H9 (cell line): ENCODE data around the gene SLX4IP. TPM values are rescaled to one million over a fixed set of nuclear protein-coding genes. Genes with fewer than 3 reads are reported as not detected.

ENCODE experiments used
- DNase-seq: peaks from one replicate; pipeline ENCODE4 v3.0.0-alpha.2; 2017
- H2AFZ ChIP-seq: one replicate; pipeline ENCODE4 v1.6.1; 2013; ENCODE audit warnings: mild to moderate bottlenecking, low read length, control low read depth, moderate library complexity
- H2AK5ac ChIP-seq: 2 replicates; pipeline ENCODE4 v1.6.1; 2013; ENCODE audit warnings: low read length, control low read depth, mixed read lengths; ENCODE audit not compliant: insufficient read length
- H2BK120ac ChIP-seq: one replicate; pipeline ENCODE4 v1.6.1; 2013; ENCODE audit warnings: low read depth, mild to moderate bottlenecking, low read length, control low read depth, inconsistent platforms; ENCODE audit not compliant: poor library complexity, severe bottlenecking
- H2BK12ac ChIP-seq: 2 replicates; pipeline ENCODE4 v1.6.1; 2013; ENCODE audit warnings: low read length, control low read depth, mixed read lengths, low read depth; ENCODE audit not compliant: insufficient read length
- H2BK15ac ChIP-seq: 2 replicates; pipeline ENCODE4 v1.6.1; 2013; ENCODE audit warnings: low read depth, low read length, control low read depth
- H2BK20ac ChIP-seq: one replicate; pipeline ENCODE4 v1.6.1; 2013; ENCODE audit warnings: low read depth, mild to moderate bottlenecking, low read length, control low read depth, inconsistent platforms; ENCODE audit not compliant: poor library complexity, severe bottlenecking
- H2BK5ac ChIP-seq: 2 replicates; pipeline ENCODE4 v1.6.1; 2013; ENCODE audit warnings: low read length, control low read depth, mixed read lengths; ENCODE audit not compliant: insufficient read length
- H3K14ac ChIP-seq: 2 replicates; pipeline ENCODE4 v1.6.1; 2013; ENCODE audit warnings: low read length, control low read depth; ENCODE audit not compliant: insufficient read depth
- H3K18ac ChIP-seq: 2 replicates; pipeline ENCODE4 v1.6.1; 2013; ENCODE audit warnings: low read depth, mild to moderate bottlenecking, mixed read lengths, low read length, control low read depth; ENCODE audit not compliant: insufficient read length
- H3K23ac ChIP-seq: 2 replicates; pipeline ENCODE4 v1.6.1; 2013; ENCODE audit warnings: low read length, control low read depth, mixed read lengths, low read depth; ENCODE audit not compliant: insufficient read length
- H3K23me2 ChIP-seq: 2 replicates; pipeline ENCODE4 v1.6.1; 2013; ENCODE audit warnings: low read depth, mild to moderate bottlenecking, mixed read lengths, low read length, control low read depth; ENCODE audit not compliant: insufficient read length, poor library complexity, severe bottlenecking
- H3K27ac ChIP-seq: 2 replicates; pipeline ENCODE4 v1.5.1; 2013; ENCODE audit warnings: low read length, control low read depth, mixed read lengths, low read depth; ENCODE audit not compliant: insufficient read length
- H3K27me3 ChIP-seq: 2 replicates; pipeline ENCODE4 v1.6.1; 2013; ENCODE audit warnings: low read length, control low read depth, inconsistent platforms; ENCODE audit not compliant: insufficient read depth
- H3K4ac ChIP-seq: 2 replicates; pipeline ENCODE4 v1.6.1; 2013; ENCODE audit warnings: low read depth, mild to moderate bottlenecking, control low read depth, inconsistent platforms, low read length, moderate library complexity
- H3K4me1 ChIP-seq: 2 replicates; pipeline ENCODE4 v1.6.1; 2013; ENCODE audit warnings: low read length, control low read depth, inconsistent platforms; ENCODE audit not compliant: insufficient read depth
- H3K4me2 ChIP-seq: 2 replicates; pipeline ENCODE4 v1.6.1; 2013; ENCODE audit warnings: low read length, control low read depth, mixed read lengths; ENCODE audit not compliant: insufficient read length, insufficient read depth
- H3K56ac ChIP-seq: 2 replicates; pipeline ENCODE4 v1.6.1; 2013; ENCODE audit warnings: low read depth, mild to moderate bottlenecking, mixed read lengths, low read length, control low read depth; ENCODE audit not compliant: insufficient read length
- H3K79me1 ChIP-seq: 2 replicates; pipeline ENCODE4 v1.6.1; 2013; ENCODE audit warnings: low read depth, mild to moderate bottlenecking, moderate library complexity, low read length, control low read depth, inconsistent platforms; ENCODE audit not compliant: insufficient read depth, poor library complexity, severe bottlenecking
- H3K79me2 ChIP-seq: 2 replicates; pipeline ENCODE4 v1.6.1; 2013; ENCODE audit warnings: low read length, control low read depth, inconsistent platforms; ENCODE audit not compliant: insufficient read depth
- H3K9ac ChIP-seq: 2 replicates; pipeline ENCODE4 v1.6.1; 2013; ENCODE audit warnings: low read length, control low read depth, mixed read lengths; ENCODE audit not compliant: insufficient read length; ENCODE audit errors: extremely low read depth
- H3K9me3 ChIP-seq: one replicate; pipeline ENCODE4 v1.6.1; 2013; ENCODE audit warnings: low read depth, low read length, inconsistent platforms; ENCODE audit not compliant: control insufficient read depth
- H3T11ph ChIP-seq: one replicate; pipeline ENCODE4 v1.6.1; 2013; ENCODE audit warnings: mild to moderate bottlenecking, low read length, control low read depth, inconsistent platforms
- H4K20me1 ChIP-seq: one replicate; pipeline ENCODE4 v1.6.1; 2013; ENCODE audit not compliant: control insufficient read depth, insufficient read length, insufficient read depth
- H4K5ac ChIP-seq: 2 replicates; pipeline ENCODE4 v1.6.1; 2013; ENCODE audit warnings: low read depth, mild to moderate bottlenecking, mixed read lengths, low read length, control low read depth; ENCODE audit not compliant: insufficient read length
- H4K8ac ChIP-seq: replicated peaks from 2 replicates; pipeline ENCODE4 v1.6.1; 2013; ENCODE audit warnings: low read length, control low read depth, mixed read lengths, low read depth; ENCODE audit not compliant: insufficient read length
- H4K91ac ChIP-seq: 2 replicates; pipeline ENCODE4 v1.6.1; 2013; ENCODE audit warnings: low read depth, mild to moderate bottlenecking, moderate library complexity, mixed read lengths, low read length, control low read depth; ENCODE audit not compliant: insufficient read length
- H3K27ac Mint-ChIP-seq, 3 experiments: 2 replicates in 2 of 3; 3 replicates in 1 of 3; pipeline ENCODE4 v1.8.0; 2020 to 2021; ENCODE audit warnings: mixed read lengths in 3 of 3, mild to moderate bottlenecking in 1 of 3, moderate library complexity in 1 of 3
- H3K27me3 Mint-ChIP-seq: 2 replicates; pipeline ENCODE4 v1.8.0; 2021; ENCODE audit warnings: low read depth, mild to moderate bottlenecking, moderate library complexity, mixed read lengths
- H3K36me3 Mint-ChIP-seq, 3 experiments: 2 replicates in 2 of 3; 3 replicates in 1 of 3; pipeline ENCODE4 v1.8.0; 2020 to 2021; ENCODE audit warnings: low read depth in 3 of 3, mixed read lengths in 3 of 3; ENCODE audit not compliant: insufficient read depth in 1 of 3
- H3K4me1 Mint-ChIP-seq, 2 experiments: 2 replicates each; pipeline ENCODE4 v1.8.0; 2020; ENCODE audit warnings: mixed read lengths in 2 of 2
- H3K4me3 Mint-ChIP-seq, 2 experiments: 2 replicates in 1 of 2; 3 replicates in 1 of 2; pipeline ENCODE4 v1.8.0; 2020 to 2021; ENCODE audit warnings: mild to moderate bottlenecking in 2 of 2, mixed read lengths in 2 of 2, moderate library complexity in 1 of 2
- H3K9me3 Mint-ChIP-seq, 2 experiments: 2 replicates in 1 of 2; 3 replicates in 1 of 2; pipeline ENCODE4 v1.8.0; 2020; ENCODE audit warnings: mild to moderate bottlenecking in 2 of 2, mixed read lengths in 2 of 2, moderate library complexity in 1 of 2
- WGBS: extraction: QIAGEN DNeasy Blood & Tissue Kit; methylation state at CpG from one replicate; pipeline ENCODE4 v1.1.7; 2013; ENCODE audit warnings: missing lambda C conversion rate, low lambda C conversion rate, mixed read lengths; ENCODE audit not compliant: insufficient read length; ENCODE audit errors: extremely low coverage; 5-methylcytosine and 5-hydroxymethylcytosine counted together
- total RNA-seq: library from RNA; stranded (reverse); gene quantifications from 2 replicates; pipeline ENCODE4 v1.2.1, GENCODE V29; 2021
- TF ChIP-seq, protein P1 (sequence below): fragments of 200-600 bp; sonication (generic); conservative IDR thresholded peaks from 3 replicates; pipeline ENCODE4 v1.8.0; 2021; ENCODE audit warnings: antibody characterized with exemption, mild to moderate bottlenecking

Gene SLX4IP
- total RNA-seq, 1 experiment from 2014 or later, result 7.9 TPM

DNA sequence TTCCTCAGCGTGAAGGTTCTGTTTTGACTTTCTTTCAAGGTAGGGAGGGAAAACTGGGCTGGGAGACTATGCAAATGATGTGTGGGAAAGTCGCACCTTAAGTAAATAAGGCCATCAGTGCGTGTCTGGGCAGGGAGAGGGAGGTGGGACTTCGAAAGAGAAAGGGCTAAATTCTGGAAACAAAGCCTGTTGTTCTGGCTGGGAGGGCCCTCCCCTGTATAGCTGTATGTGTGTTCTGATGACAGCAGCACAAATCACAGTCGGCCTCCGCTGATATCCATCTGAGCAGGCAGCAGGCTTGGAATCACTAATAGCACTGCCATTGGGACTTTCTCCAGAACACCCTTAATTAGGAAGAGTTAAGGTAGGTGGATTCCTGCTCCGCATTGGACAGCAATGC lies 219.5 kb downstream of the SLX4IP start:
- Histone ChIP-seq H3K4me2 (no peak overlapping the region), H2BK15ac (no peak overlapping the region), H3K4ac (no peak overlapping the region), H4K8ac (no peak overlapping the region), H3K18ac (no peak overlapping the region), H3T11ph (no peak overlapping the region), H4K20me1 (no peaks in the 10 kb centered on the region), H3K27me3 (no peaks in the 10 kb centered on the region), H2AK5ac (no peak overlapping the region), H3K9me3 (no peaks in the 10 kb centered on the region), H3K9ac (no peak overlapping the region), H3K4me1 (peaks cover 16% of the 10 kb centered on the region; the same call in 1 of the 2 replicates), H3K79me2 (no peaks in the 10 kb centered on the region), H3K23me2 (no peaks in the 10 kb centered on the region), H3K23ac (no peak overlapping the region), H4K91ac (no peak overlapping the region), H3K56ac (no peak overlapping the region), H2BK5ac (no peak overlapping the region), H3K27ac (no peak overlapping the region), H3K14ac (no peak overlapping the region), H3K79me1 (peaks cover 4% of the 10 kb centered on the region), H2BK120ac (no peak overlapping the region), H4K5ac (no peak overlapping the region), H2BK12ac (no peak overlapping the region), H2BK20ac (no peak overlapping the region), H2AFZ (no peak overlapping the region)
- Mint-ChIP-seq H3K27me3 (no peaks in the 10 kb centered on the region; the same call in 1 of the 2 replicates), H3K4me3 (no peak overlapping the region; a peak in 2 of 5 replicates), H3K9me3 (no peaks in the 10 kb centered on the region), H3K4me1 (peaks cover 74 to 86% of the 10 kb centered on the region in 2 experiments), H3K27ac (peak overlapping the region in 2 of 3 experiments; percentile 78 to 88; a peak in 5 of 7 replicates), H3K36me3 (peaks cover 36 to 91% (median 71%) of the 10 kb centered on the region in 3 experiments)
- no CpG with 5 or more reads among the region's 7 CpGs for WGBS
- TF ChIP-seq, protein P1, sequence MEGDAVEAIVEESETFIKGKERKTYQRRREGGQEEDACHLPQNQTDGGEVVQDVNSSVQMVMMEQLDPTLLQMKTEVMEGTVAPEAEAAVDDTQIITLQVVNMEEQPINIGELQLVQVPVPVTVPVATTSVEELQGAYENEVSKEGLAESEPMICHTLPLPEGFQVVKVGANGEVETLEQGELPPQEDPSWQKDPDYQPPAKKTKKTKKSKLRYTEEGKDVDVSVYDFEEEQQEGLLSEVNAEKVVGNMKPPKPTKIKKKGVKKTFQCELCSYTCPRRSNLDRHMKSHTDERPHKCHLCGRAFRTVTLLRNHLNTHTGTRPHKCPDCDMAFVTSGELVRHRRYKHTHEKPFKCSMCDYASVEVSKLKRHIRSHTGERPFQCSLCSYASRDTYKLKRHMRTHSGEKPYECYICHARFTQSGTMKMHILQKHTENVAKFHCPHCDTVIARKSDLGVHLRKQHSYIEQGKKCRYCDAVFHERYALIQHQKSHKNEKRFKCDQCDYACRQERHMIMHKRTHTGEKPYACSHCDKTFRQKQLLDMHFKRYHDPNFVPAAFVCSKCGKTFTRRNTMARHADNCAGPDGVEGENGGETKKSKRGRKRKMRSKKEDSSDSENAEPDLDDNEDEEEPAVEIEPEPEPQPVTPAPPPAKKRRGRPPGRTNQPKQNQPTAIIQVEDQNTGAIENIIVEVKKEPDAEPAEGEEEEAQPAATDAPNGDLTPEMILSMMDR, result no peak
- DNase-seq, result peak; percentile 59
